DMS153 (cell line): ENCODE results near the gene OR2F2.
A peak's percentile ranks its signal among the peaks of the same experiment; 100 is the strongest.

Experiments
- DNase-seq: peaks from one replicate; lab custom pipeline; 2025; lab: John Stamatoyannopoulos, UW

Gene OR2F2, protein sequence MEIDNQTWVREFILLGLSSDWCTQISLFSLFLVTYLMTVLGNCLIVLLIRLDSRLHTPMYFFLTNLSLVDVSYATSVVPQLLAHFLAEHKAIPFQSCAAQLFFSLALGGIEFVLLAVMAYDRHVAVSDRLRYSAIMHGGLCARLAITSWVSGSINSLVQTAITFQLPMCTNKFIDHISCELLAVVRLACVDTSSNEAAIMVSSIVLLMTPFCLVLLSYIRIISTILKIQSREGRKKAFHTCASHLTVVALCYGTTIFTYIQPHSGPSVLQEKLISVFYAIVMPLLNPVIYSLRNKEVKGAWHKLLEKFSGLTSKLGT

DNA sequence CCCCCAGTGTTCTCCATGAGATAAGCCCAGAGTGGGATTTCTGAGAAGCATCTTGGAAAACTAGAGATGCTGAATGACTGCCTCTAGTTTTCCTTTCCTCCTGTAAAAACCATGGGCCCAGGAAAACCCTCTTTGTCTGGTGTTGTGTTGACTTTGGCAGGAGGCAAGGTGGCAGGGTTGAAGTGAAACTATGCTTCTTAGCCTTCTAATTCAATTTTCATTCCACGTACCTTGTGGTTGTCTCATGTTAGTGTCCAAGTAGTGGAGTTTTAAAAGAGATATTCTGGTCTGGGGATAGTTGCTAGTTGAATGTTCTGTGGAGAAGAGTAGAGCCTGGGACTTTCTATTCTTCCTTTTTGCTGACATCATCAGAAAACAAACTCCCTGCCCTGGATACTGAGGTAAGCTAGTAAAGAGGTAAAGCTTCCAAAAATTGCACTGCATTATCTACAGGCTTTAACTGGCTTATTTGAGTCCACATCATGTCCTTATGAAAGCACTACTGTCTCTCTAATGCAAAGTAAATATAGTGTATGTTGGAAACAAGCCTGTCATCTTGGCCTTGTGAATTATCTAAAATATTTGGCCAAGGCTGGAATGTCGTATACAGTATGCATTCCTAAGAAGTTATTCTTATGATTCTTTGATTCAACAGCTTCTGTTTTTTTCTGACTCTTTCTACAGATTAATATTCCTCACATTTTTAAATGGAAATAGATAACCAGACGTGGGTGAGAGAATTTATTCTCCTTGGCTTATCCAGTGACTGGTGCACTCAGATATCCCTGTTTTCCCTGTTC lies at the start of gene OR2F2:
OR2F2 (plus strand) TSS at position 708 of the 800 bp plus-strand sequence; CDS start at position 708, 0 bp downstream.
- no peak for DNase-seq

DNA sequence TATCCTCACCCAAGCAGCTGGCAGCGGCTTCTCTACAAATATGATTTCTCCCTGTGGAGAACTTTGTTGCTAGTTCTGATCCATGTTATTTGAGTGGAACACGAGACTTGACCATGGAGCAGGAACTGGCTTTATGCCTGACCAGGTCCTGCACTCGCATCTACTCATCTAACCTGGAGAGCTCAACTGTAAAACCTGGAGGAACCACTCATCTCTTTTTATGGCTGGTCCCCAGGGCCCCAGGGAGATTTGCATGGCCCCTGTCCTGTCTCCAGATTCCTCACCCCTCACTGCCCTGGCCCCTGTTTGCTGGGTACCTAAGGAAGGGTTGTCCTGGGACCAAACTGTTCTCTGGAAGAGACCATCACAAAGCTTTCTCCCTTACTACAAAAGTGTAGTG lies 49.1 kb upstream of the OR2F2 start:
- no peak for DNase-seq

DNA sequence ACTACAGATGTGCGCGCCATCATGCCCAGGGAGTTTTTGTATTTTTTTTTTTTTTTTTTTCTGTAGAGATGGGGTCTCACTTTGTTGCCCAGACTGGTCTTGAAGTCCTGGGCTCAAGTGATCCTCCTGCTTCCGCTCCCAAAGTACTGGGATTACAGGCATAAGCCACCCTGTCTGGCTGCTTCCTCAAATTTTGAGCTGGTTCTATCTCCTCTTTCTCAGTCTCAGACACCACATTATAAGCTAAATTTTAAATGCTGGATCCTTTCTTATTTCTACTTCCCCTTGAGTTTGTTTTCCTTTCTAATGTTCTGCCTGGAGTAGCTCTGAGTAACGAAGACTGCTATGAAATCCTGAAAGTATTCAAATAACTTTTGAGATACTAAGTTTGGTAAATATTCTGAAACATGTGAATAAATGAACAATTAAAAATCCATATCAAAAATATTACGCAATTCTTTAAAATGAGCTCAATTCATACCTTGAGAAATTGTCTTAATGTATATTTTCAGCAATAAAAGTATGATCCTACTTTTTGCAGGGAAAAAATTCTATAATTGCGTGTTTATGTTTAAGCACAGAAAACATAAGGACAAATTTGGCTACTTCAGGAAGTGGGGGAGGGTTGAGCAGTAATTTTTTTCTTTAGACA lies 48.1 kb upstream of the OR2F2 start:
- no peak for DNase-seq

DNA sequence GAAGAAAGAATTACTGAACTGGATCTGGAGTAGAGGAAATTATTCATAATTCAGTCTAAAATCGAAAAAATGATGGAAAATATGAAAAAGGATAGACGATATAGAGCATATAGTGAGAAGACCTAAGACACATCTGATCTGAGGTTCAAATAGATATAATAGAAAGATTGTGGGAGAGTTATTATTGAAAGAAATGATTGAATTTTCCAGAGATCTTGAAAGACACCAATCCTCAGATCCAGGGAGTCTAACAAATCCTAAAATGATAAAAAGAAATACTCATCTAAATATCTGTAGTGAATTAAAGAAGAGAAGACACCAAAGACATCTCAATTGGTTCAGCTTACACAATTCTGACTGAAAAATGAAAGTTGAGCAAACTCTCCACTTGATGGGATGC lies 46.0 kb upstream of the OR2F2 start:
- DNase-seq: no peak

DNA sequence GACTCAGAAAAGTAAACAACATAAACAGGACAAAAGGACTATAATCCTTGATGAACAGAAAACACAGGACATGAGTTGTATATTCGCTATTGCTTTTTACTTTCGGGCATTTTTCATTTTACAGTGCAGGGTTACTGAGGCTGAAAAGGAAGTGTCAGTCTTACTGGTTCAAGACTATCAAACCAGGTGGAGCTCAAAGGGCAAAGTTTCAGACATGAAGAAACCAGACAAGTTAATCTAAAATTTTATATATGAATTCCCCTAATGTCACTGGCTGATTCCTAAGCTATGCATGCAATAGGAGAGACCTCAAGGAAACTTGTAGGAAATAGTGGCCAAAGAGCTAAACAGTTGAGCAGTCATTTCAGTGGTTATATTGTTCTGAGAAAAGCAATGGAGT lies 44.5 kb upstream of the OR2F2 start:
- no peak for DNase-seq

DNA sequence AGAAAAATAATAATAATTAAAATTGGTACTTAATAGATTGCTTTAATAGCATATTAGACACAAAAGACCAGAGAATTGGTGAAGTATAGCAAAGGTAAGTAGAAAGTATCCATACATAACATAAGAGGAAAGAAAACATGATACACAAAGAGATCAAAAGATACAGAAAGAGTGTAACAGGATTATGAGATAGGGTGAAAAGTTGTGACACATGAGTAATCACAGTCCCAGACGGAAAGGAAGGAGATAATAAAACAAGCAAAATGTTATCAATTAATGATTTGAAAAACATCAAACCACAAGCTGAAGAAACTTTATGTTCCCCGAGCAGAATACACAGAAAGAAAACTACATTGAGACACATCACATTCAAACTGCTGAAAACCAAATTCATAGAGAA lies 43.6 kb upstream of the OR2F2 start:
- no peak for DNase-seq

DNA sequence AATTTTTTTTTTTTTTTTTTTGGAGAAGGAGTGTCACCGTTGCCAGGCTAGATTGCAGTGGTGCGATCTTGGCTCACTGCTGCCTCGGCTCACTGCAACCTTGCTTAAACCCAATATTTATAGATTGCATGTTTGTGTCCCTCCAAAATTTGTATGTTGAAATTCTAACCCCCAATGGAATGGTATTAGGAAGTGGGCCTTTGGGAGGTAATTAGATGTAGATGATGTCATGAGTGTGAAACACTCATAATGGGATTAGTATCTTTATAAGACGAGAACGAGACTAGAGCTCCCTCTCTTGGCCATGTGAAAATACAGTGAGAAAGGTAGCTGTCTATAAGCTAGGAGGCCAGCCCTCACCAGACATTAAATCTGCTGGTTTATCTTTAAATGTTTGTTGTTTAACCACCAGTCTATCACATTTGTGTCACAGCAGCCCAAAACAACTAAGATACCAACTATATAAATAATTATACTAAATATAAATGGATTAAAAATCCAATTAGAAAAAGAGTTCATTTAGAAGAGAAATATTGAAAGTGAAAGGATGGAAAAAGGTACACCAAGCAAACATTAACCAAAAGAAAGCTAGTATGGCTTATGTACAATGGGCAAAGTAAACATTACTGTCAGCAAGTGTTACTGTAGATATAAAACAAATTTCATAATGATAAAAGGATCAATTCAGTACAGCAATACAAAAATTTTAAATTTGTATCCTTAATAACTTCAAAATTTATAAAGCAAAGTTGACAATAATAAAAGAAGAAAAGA lies 42.3 kb upstream of the OR2F2 start:
- peak; percentile 17 for DNase-seq

DNA sequence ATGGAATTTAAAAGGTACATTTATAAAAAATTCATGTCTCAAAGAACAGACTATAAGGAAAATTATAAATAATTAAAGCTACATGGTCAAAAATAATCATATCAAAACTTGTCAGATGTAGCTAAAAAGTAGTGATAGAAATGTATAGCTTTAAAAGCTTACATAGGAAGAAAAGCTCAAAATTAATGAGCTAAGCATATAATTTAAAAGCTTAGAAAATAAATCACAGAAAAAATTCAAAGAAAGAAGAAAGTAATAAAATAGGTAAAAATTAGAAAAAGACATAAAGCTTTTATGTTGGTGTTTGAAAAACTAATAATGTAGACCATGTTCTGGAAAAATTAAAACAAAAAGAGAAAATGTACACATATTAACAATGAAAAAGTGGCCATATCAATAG lies 38.4 kb upstream of the OR2F2 start:
- no peak for DNase-seq

DNA sequence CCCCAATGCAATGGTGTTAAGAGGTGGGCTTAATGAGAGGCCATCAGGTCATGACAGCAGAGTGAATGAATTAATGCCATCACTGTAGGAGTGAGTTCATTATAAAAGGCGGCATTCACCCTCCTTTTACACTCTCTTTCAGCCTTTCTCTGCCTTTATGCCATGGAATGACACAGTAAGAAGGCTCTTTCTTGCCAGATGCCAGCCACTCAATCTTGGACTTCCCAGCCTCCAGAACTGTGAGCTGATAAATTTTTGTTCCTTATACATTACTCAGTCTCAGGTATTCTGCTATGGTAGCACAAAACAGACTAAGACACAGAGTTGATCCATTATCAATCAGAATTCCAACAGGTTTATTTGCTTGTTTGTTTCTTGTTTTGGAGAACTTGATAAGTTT lies 36.2 kb upstream of the OR2F2 start:
- no peak for DNase-seq

DNA sequence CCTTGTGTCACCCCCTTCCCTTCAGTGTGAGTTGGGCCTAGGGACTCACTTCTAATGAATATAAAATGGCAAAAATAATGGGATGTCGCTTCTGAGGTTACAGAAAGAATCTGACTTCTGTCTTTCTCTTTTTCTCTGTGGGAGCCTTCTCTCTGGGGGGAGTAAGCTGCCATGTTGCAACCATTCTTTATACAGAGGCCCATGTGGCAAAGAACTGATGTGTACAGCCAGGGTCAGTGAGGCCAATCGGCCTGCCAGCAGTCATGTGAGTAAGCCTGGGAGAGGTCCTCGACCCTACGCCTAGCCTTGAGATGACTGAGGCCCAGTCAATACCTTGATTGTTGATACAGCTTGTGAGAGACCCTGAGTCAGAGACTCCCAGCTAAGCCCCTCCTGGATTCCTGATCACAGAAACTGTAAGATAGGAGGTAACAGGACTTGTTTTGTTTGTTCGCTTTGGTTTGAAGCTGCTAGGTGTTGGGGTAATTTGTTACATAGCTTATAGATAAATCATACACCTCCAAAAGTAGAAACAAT lies 34.7 kb upstream of the OR2F2 start:
- DNase-seq: no peak

DNA sequence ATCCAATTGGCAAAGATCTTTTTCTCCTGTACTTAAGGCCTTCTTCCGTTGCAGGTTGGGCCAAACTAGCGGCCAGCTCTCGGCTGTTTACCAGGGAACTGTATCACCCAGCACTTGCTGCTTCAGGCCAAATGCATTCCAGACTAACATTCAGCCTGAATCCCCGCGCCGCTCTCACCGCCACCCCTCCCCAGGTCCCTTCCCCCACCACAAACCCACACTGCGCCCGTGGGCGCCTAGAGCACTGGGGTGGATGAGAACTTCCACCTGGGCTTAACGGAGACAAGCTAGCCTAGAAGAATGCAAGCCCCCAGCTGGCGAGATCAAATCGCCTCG lies 33.7 kb upstream of the OR2F2 start:
- DNase-seq: no peak

DNA sequence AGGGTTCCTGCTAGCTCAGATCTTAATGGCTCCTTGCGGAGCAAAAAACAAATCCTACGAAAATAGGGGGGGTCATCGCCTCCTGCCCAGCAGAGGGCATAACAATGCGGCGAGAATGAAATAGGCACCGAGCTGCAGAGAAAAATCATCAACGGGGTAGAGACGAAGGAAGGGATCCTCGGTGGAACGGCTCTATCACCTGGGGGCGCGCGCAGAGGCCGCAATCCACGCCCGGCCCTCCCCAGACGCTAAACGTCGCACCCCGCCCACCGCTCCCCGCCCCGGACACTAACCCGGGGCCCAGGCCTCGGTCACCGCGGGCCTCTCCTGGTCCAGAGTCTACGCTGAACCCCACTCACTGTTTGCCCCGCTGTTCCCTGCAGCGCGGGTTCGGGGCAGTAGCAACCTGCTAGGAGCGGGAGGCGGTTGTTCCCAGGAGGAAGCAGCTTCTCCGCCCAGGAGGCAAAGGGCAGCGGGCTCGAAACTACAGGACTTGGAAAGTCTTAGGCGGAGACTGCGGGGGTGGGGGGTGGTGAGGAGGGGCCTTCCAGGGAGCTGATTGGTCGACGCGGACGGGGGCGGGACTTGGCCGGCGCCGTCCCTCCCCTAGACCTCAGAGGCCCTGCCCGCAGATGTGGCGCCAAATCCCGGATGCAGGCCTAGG lies 33.2 kb upstream of the OR2F2 start, which contains the start of gene TCAF1:
TCAF1 (minus strand) TSS at position 509 of the 664 bp plus-strand sequence. CDS start 25,568 bp downstream, outside the sequence.
- DNase-seq: peak; percentile 87

DNA sequence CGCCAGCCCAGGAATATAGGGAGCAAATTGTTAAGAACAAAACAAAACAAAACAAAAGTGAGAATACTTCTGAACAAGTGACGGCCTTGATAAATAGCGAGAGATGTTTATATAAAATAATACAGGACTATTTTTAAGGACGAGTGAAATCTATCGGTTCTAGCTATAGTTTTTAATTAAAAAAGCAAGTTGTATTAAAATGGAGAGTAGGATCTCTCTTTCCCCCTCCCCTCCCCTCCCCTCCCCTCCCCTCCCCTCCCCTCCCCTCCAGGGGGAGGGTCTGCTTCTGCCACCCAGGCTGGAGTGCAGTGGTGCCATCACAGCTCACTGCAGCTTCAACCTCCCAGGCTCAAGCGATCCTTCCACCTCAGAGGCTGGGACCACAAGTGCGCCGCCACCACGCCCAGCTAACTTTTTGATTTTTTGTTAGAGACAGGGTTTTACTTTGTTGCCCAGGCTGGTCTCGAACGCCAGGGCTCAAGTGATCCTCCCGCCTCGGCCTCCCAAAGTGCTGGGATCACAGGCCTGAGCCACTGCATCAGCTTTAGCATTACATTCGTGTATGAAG lies 32.6 kb upstream of the OR2F2 start:
- no peak for DNase-seq

DNA sequence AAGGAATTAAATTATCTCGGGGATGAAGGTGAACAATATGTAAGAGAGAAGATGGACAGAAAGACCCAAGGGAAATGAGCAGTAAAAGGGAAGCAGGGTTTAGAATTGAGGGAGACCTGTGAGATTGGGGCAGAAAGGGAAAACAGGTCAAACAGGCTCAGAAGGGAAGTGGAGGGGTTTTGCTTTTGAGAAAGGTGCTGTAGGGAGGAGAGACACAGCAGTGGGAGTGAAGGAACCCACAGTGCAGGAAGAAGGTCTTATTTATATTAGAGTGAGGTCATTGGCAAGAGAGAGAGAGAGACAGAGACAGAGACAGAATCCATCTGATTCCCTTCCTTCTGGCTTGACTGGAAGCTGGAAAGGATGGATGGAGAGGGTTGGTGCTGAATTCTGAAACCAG lies 29.5 kb upstream of the OR2F2 start:
- DNase-seq: no peak

DNA sequence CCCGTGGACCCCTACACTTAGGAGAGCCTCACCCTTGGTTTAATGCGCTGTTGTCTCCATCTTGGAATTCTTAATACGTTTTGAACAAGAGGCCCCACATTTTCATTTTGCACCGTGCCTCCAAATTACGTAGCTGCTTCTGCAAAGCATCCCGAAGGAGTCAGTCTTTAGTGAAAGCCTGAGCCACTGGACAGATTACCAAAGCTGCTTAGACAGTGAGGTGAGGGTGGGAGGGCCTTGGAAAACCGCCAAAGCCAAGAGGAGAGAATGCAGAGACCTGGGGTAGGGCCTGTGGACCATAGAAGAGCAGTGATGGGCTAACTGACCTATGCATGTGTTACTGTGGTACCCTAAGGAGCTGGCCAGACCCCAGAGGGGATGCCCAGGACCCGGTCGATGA lies 28.9 kb upstream of the OR2F2 start:
- DNase-seq: no peak

DNA sequence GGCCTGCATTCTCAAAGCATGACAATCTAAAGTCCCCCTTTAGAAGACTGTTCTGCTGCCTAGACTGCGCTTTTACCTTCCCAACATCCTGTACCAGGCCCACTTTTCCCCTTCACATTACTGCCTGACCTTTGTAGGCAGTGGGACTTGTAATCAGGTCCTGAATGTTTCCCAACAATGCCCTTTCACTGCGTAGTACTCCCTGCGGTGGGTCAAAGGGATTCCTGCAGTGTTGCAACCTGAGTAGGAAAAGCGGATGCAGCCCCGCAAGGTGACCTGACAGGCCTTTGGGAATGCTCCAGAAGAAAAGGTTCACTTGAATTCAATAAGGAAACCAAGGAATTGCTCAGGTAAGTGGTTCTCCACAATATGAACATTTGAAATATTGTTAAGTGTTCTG lies 28.1 kb upstream of the OR2F2 start:
- no peak for DNase-seq

DNA sequence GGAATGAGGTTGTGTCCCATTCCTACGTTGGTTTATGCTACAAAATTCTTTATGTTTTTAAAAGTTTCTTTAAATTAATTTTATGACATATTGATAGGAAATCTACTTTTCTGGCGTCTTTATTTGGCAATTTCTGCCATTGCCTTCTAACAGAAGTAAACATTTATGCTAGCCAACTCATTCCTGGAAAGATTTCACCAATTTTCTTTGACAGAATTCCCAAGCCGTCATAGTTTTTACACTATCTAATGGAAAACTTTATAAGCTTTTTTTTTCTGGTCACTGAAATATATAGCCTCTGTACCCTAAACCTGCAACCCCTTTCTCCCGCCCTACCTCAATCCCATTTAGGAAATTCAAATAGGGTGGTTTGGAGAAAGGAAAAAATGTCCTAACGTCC lies 26.9 kb upstream of the OR2F2 start:
- DNase-seq: no peak

DNA sequence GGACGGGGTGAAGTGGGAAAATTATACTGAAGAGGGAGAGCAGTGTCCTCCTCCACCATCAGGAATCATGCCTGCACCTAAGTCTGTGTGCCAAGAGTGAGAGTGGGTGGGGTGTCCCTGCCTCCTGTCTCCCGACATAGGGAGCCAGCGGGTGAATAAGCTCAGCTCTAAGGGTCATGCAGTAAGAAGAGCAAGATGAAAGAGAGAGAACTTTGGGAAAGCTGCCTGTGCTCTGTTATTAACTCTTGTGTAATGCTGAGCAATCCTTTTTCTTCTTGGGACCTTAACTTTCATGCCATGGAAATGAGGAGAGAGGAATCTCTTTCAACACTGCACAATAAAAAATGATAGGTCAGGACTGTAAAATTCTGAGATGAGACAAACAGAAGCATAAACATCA lies 25.2 kb upstream of the OR2F2 start:
- DNase-seq: no peak

DNA sequence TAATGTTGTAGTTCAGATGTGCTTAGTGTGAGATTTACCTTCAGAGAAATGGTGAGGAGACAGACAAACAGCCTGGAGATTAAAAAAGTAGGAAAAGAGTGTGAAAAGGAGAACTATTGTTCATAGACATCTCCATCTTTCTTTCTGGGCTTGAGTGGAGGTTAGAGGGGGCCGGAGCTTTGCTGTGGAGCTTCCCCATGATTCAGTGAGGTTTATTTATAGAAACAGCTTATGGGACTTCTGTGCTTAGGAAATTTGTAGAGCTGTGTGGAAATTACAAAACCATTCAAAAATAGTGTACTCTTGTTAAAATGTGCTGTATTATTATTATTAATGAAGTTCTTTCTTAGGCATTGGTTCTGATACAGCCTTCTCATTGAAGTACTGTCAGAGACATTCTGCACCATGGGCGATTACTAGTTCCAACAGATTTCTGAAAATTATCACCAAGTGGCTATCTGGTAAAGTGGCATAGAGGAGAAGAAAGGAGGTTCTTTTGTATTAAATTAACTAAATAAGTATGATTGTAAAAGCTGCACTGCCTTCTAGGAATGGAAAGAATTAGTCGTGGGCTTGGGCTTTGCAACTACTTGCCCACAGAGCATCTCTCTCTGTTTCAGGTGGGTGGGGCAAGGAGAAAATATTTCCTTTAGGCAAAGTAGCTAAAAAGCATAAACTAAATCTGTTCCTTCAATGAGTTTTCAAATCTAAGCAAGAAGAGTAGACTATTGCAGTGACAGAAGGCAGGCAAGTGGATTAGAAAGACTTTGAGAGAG lies 24.4 kb upstream of the OR2F2 start:
- no peak for DNase-seq

DNA sequence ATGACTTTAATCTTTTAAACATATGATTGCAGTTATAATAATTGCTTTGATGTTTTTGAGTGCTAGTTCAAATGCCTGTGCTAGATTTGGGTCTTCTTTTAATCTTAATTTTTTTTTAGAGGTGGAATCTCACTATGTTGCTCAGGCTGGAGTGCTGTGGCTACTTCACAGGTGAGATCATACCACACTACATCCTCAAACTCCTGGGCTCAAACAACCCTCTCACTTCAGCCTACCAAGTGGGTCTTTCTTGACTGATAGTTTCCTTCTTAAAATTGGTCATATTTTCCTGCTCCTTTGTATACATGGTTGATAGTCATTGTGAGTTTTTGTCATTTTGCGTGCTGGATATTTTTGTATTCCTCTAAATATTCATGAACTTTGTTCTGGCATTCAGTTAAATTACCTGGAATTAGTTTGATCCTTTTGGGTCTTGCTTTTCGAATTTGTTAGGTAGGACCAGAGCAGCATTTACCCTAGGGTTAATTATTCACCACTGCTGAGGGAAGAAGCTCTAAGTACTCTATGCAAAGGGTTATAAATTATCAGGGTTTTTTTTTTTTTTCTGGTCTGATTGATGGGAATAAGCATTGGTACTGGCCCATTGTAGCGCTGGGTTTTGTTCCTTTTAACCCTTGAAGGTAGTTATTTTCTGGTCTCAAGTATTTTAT lies 21.0 kb upstream of the OR2F2 start:
- no peak for DNase-seq
